Left lung (tissue), 10 donors: ENCODE measurements around the gene CCBE1. TPM values are rescaled to one million over a fixed set of nuclear protein-coding genes. Genes with fewer than 3 reads are reported as not detected.
"Not testable (repeated sequence)": the region's sequence is repeated elsewhere in the genome, so short reads cannot be mapped to it uniquely, and the experiment has no call there.

Source experiments
- ATAC-seq: fragments of 200-7000 bp; cut with Tn5 transposase; one replicate; pipeline ENCODE4 v1.9.1; 2020; ENCODE audit warnings: moderate library complexity
- DNase-seq, 4 donors: peaks; one replicate each; pipeline ENCODE4 v3.0.0-alpha.2; 2013 to 2020
- H3K27ac ChIP-seq, 2 donors: fragments of 200-600 bp; sonication (generic) in 1 of 2; one replicate each; pipeline versions ENCODE4 v1.5.0 to v1.8.0; 2020 to 2021
- H3K27me3 ChIP-seq, 2 donors: fragments of 200-600 bp; sonication (generic) in 1 of 2; one replicate each; pipeline versions ENCODE4 v1.5.0 to v1.8.0; 2020 to 2021
- H3K36me3 ChIP-seq, 2 donors: fragments of 200-600 bp; sonication (generic) in 1 of 2; one replicate each; pipeline versions ENCODE4 v1.5.0 to v1.8.0; 2020 to 2021
- H3K4me1 ChIP-seq, 2 donors: fragments of 200-600 bp; one replicate each; pipeline ENCODE4 v1.8.0; 2021
- H3K4me3 ChIP-seq, 2 donors: fragments of 200-600 bp; sonication (generic) in 1 of 2; one replicate each; pipeline versions ENCODE4 v1.5.0 to v1.8.0; 2020 to 2021; ENCODE audit warnings: mild to moderate bottlenecking in 1 of 2
- H3K9me3 ChIP-seq, 2 donors: fragments of 200-600 bp; sonication (generic) in 1 of 2; one replicate each; pipeline versions ENCODE4 v1.5.0 to v1.8.0; 2020 to 2021
- intact Hi-C, 2 donors: fragments of 100-400 bp; cut with DNase I; formaldehyde crosslinking; loops; one replicate each; pipeline versions ENCODE4 v1.11.2 to v1.14.2; 2022
- polyA plus RNA-seq, 6 donors: library from polyadenylated mRNA; unstranded; fragments of 120-200 nt; gene quantifications; one replicate each; pipeline ENCODE4 v1.2.1, GENCODE V29; 2013; ENCODE audit not compliant: insufficient read length in 6 of 6
- total RNA-seq, 2 donors: library from RNA; stranded (reverse); fragmentation: NEBNext Ultra II Directional; extraction: Animal tissue kit (Norgen Biotek cat#: 25700); gene quantifications; one replicate each; pipeline ENCODE4 v1.2.1, GENCODE V29; 2021
- TF ChIP-seq, protein P1 (sequence below), 2 donors: fragments of 200-600 bp; sonication (generic) in 1 of 2; IDR thresholded peaks; one replicate each; pipeline versions ENCODE4 v1.5.0 to v1.8.0; 2021; ENCODE audit warnings: antibody characterized with exemption in 2 of 2
- donor health status: DM: no; HTN: yes; CAD: no.
- donor health status: DM: no; HTN: no; CAD: no.

Gene CCBE1
- total and polyA plus RNA-seq, 8 donors: 16.0 to 96.5 (median 84.1) TPM

DNA sequence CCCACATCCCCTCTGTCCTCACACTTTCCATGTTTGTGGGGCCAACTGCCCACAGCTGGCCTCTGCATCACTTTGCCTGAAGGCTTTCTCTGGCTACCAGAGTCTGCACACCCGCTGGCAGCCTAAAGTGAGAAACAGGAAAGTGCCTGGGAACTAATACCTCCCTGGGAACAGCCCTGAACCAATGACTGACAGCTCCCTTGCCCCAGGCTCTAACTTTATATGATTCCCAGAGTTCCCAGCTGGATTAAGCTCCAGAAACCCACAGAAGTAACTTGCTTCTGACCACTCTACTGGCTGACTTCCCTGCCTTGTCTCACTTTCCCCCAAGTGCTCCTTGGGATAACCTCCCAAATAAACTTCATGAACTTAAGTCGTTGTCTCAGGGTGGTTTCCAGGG is 178.5 kb downstream of the CCBE1 start:
- intact Hi-C loops: no loop called here

DNA sequence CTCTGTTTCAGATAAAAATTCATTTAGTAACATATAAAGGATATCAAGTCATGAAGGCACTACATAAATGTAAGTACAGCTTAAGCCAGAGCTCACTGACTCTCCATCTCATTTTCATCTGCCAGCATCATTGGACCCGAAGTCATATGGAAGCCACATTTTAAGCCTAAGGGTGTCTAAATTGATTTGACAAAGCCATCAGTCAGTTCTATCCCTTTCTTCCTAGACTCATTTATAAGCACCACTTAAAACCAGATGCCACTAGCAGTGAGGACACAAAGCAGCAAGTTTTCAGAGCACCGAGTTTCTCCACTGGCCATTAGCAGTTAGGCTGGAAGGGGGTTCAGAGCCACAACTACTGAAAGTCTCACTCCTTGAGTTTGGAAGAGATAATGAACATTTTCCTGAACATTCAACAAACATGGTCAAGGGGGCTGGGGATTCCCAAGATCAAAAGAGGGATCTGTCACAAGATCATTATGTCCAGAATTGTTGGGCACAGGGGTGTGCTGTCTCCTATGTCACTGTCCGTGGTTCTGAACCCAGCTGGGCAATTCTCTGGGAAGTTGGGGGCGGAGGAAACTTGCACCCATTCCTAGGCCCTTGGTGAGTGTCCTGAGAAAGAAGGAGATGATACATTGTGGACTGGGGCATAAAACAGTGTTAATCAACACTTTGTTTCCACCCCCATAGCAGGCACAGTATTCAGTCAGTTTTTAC is 179.6 kb downstream of the CCBE1 start:
- ATAC-seq (peak; percentile 27), DNase-seq (peak in 1 of 4 donors; percentile 35)
- Histone ChIP-seq H3K4me3 (no peak overlapping the region), H3K27me3 (no peaks in the 10 kb centered on the region), H3K27ac (no peak overlapping the region), H3K36me3 (no peaks in the 10 kb centered on the region), H3K9me3 (no peaks in the 10 kb centered on the region), H3K4me1 (peaks cover 0 to 6% of the 10 kb centered on the region in 2 donors)
- TF ChIP-seq, protein P1, sequence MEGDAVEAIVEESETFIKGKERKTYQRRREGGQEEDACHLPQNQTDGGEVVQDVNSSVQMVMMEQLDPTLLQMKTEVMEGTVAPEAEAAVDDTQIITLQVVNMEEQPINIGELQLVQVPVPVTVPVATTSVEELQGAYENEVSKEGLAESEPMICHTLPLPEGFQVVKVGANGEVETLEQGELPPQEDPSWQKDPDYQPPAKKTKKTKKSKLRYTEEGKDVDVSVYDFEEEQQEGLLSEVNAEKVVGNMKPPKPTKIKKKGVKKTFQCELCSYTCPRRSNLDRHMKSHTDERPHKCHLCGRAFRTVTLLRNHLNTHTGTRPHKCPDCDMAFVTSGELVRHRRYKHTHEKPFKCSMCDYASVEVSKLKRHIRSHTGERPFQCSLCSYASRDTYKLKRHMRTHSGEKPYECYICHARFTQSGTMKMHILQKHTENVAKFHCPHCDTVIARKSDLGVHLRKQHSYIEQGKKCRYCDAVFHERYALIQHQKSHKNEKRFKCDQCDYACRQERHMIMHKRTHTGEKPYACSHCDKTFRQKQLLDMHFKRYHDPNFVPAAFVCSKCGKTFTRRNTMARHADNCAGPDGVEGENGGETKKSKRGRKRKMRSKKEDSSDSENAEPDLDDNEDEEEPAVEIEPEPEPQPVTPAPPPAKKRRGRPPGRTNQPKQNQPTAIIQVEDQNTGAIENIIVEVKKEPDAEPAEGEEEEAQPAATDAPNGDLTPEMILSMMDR (IDR thresholded peaks at IDR 0.05): no peak
- intact Hi-C loops: no loop called here

More for the DNA sequence above, 178.5 kb downstream of the CCBE1 start:
- H3K27ac ChIP-seq: no peak overlapping the region
- H3K4me1 ChIP-seq: peaks cover 0 to 6% of the 10 kb centered on the region in 2 donors
- TF ChIP-seq, protein P1 (IDR thresholded peaks at IDR 0.05): no peak
- H3K27me3 ChIP-seq: no peaks in the 10 kb centered on the region
- no peak overlapping the region for H3K4me3 ChIP-seq
- no peak for ATAC-seq
- no peaks in the 10 kb centered on the region for H3K36me3 ChIP-seq
- no peak for DNase-seq
- no peaks in the 10 kb centered on the region for H3K9me3 ChIP-seq

DNA sequence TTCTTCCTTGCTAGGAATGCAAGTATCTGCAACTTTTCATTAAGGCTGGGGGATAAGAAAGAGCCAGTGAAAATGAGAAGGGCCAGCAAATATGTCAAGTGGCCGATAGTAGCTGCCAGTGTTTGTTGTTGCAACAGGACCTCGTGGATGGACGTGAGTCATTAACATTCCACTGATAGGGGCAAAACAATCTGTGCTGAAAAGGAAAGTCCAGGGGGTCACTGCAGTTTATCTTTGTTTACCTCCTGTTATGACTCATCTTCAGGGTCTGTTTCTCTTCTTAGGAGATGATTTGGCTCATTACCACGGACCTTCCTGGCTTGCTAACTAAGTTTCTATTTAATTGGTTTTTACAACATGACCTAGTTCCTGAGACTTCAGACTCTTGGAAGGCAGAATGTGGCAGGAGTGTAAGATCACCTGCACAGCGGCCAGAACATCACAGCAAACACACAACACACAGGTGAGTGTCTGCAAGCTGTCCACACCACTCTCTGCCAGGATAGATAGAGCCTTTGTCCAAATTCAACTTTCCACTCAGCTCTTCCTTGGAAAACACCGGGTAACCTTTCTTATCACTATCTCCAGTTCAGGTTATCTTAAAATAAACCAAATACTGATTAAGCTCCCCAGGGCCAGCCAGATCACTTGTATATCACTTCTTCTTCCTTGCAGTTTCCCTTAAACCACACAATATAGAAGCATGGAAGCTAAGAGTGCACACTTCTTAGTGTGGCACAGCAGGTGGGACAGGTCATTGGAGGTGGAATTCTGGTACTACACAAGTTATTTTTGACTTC is 180.7 kb downstream of the CCBE1 start:
- no peaks in the 10 kb centered on the region for H3K9me3 ChIP-seq
- no peaks in the 10 kb centered on the region for H3K36me3 ChIP-seq
- H3K27me3 ChIP-seq: no peaks in the 10 kb centered on the region
- H3K4me1 ChIP-seq: peaks cover 4 to 6% of the 10 kb centered on the region in 2 donors
- TF ChIP-seq, protein P1 (IDR thresholded peaks at IDR 0.05): no peak
- peak in 2 of 4 donors; percentile 53 to 58 for DNase-seq
- H3K4me3 ChIP-seq: no peak overlapping the region
- intact Hi-C loops: no loop called here
- peak; percentile 79 for ATAC-seq
- H3K27ac ChIP-seq: peak overlapping the region in 1 of 2 donors; percentile 39

DNA sequence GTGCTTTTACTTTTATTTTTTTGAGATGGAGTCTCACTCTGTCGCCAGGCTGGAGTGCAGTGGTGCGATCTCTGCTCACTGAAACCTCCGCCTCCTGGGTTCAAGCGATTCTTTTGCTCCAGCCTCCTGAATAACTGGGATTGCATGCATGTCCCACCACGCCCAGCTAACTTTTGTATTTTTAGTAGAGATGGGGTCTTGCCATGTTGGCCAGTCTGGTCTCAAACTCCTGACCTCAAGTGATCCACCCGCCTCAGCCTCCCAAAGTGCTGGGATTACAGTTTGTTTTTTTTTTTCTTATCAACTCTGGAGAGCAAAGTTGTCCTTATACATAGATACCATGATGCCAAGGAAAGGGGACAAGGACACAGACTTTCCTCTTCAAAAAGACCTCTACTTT is 181.3 kb downstream of the CCBE1 start:
- peak; percentile 2 for ATAC-seq
- H3K36me3 ChIP-seq, DNase-seq, H3K4me1 ChIP-seq, H3K9me3 ChIP-seq, H3K27me3 ChIP-seq, H3K27ac ChIP-seq, intact Hi-C loops, H3K4me3 ChIP-seq: not testable (repeated sequence)

DNA sequence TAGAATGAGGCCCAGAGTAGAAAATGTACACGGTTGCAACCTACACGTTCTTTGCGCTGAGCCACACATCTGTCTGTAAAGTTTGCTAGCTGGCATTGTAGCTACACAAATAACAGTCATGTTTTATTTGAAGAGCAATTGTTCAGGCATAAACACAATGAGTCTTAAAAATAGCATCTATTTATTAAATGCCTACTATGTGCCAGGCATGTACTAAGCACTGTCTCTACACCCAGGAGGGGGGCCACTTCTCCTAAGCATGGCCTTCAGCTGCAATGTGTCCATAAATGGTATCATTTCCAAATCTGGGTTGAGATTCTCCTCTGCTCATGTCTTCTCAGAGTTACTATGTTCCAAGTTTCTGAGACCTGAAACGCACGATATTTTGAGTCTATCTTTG is 182.1 kb downstream of the CCBE1 start:
- TF ChIP-seq, protein P1 (IDR thresholded peaks at IDR 0.05): no peak
- Histone ChIP-seq H3K27me3 (no peaks in the 10 kb centered on the region), H3K9me3 (no peaks in the 10 kb centered on the region), H3K36me3 (no peaks in the 10 kb centered on the region), H3K27ac (peak overlapping the region in 1 of 2 donors; percentile 30), H3K4me1 (peaks cover 4 to 6% of the 10 kb centered on the region in 2 donors), H3K4me3 (no peak overlapping the region)
- intact Hi-C loops: no loop called here
- no peak for DNase-seq
- ATAC-seq: no peak
